Measurements from ENCODE around the gene HOXA13.

HOXA13 gene

DNA sequence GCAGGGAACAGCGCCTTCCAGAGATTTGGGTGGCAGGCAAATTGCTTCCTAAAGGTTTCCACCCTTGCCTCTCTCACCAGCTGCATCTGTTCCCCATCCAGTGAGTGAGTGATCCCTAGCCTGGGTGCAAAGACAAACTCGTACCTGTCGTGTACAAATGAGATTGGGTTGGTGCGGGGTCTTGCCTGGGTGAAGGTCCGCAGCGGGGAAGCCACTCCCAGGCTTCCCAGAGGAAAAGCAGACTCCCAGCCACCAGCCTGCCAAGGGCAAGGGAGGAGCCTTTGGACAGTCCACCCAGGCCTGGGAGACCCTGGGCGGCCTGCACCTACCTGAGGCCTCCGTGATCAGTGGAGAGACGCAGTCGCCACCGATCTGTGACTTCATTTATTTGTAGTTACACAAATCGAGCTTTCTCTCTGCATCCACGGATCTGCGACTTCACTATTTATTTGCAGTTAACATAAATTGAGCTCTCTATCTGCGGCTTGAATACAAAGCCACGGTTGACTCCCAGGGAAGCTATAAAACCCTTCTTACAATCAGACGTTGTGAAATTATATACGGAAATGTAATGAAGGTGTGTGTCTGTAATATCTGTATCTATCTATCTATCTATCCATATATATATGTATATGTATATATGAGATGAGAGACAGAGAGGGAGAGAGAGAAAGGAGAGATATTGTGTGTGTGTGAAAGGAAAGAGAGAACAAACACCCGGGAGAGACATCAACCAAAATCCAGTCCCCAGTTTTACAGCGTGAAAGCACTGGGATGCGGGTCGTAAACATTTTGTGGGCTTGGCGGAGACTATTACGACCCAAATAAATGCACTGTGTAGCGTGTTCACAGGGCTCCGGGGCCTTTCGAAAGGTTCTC lies 40.4 kb downstream of the HOXA13 start:
- DNase-seq (ENCODE audit: low read depth in 2 of 2) = no peak

GRCh38 chr7:27158436-27159265 lies 41.2 kb downstream of the HOXA13 start:
- no peak for DNase-seq (ENCODE audit: low read depth in 2 of 2)

GRCh38 chr7:27157702-27158431 lies 42.0 kb downstream of the HOXA13 start:
- DNase-seq (ENCODE audit: low read depth in 2 of 2) = no peak

DNA sequence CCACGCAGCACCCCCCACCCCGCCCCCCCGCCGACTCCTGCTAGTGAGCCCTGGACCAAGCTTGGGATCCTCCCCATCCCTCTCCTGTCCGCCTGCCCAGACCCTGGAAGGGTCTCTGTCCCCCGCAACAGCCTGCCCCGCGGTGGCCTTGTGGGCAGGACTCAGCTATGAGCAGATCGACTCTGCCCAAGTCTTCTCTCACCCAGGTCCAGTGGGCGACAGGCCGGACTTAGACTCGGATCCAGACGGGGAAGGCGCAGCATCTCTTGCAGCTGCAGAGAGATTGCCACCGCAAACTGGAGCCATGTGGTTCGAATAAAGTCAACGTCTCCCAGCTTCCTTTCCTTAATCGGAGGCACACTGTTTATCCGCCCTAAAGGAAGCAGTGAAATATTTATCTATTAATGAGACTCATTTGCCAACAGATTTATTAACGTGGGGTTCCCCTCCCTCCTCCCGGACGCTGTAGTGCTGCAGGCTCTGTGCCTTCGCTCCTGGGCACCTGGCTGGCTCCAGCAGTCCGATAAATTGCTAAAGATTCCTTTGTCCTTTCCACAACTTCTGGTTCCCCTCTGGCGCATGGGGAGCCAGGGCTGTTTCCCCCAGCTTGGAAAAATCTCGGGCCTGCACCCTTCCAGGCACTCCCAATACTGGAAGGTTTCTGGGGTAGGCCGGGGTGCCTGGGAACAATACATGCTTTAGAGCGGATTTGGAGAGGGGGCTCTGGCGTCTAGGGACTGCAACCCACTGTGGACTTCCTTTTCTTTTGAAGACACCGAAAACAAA lies 42.8 kb downstream of the HOXA13 start:
- DNase-seq (ENCODE audit: low read depth in 2 of 2) = no peak

- no peak for DNase-seq (ENCODE audit: low read depth in 2 of 2)
Observed at GRCh38 chr7:27156508-27156898, 43.4 kb downstream of the HOXA13 start, which contains the start of gene HOXA7. HOXA7 (minus strand) TSS chr7:27156675; CDS start chr7:27156545, 130 bp downstream.

DNA sequence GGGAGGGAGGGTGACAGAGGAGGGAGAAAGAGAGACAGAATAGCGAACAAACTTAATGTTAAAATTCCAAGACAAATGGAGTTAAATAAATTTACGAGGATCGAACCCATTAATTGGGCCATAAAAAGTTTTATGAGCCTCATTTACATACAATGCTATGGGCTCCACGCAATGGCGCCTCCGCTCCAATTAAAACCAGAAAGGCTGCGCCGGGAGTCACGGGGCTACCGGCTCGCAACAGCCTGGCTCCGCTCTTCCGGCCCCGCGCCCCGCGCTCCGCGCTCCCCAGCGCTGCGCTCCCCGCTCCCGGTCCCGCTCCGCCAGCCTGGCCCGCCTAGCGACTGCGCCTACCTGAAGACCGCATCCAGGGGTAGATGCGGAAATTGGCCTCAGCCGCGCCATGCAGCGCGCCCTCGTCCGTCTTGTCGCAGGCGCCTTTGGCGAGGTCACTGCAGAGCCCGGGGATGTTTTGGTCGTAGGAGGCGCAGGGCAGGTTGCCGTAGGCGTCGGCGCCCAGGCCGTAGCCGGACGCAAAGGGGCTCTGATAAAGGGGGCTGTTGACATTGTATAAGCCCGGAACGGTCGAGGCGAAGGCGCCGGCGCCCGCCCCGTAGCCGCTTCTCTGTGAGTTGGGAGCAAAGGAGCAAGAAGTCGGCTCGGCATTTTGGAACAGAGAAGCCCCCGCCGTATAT lies 43.9 kb downstream of the HOXA13 start:
- no peak for DNase-seq (ENCODE audit: low read depth in 2 of 2)

- no peak for DNase-seq (ENCODE audit: low read depth in 2 of 2)
Observed at GRCh38 chr7:27154901-27155815, 44.7 kb downstream of the HOXA13 start.

- no peak for DNase-seq (ENCODE audit: low read depth in 2 of 2)
Observed at GRCh38 chr7:27154369-27154768, 45.5 kb downstream of the HOXA13 start.

- no peak for DNase-seq (ENCODE audit: low read depth in 2 of 2)
Observed at GRCh38 chr7:27153526-27153925, 46.4 kb downstream of the HOXA13 start.

GRCh38 chr7:27152816-27153442 lies 47.0 kb downstream of the HOXA13 start:
- no peak for DNase-seq (ENCODE audit: low read depth in 2 of 2)

GRCh38 chr7:27151931-27152815 lies 47.7 kb downstream of the HOXA13 start, which contains the start of gene HOXA3:
HOXA3 (minus strand) TSS chr7:27152583; CDS start chr7:27110640, 41,943 bp downstream.
- no peak for DNase-seq (ENCODE audit: low read depth in 2 of 2)

GRCh38 chr7:27151341-27151930 lies 48.5 kb downstream of the HOXA13 start:
- no peak for DNase-seq (ENCODE audit: low read depth in 2 of 2)

GRCh38 chr7:27150568-27151340 lies 49.1 kb downstream of the HOXA13 start:
- peak; percentile 49 to 59 for DNase-seq (ENCODE audit: low read depth in 2 of 2)

DNA sequence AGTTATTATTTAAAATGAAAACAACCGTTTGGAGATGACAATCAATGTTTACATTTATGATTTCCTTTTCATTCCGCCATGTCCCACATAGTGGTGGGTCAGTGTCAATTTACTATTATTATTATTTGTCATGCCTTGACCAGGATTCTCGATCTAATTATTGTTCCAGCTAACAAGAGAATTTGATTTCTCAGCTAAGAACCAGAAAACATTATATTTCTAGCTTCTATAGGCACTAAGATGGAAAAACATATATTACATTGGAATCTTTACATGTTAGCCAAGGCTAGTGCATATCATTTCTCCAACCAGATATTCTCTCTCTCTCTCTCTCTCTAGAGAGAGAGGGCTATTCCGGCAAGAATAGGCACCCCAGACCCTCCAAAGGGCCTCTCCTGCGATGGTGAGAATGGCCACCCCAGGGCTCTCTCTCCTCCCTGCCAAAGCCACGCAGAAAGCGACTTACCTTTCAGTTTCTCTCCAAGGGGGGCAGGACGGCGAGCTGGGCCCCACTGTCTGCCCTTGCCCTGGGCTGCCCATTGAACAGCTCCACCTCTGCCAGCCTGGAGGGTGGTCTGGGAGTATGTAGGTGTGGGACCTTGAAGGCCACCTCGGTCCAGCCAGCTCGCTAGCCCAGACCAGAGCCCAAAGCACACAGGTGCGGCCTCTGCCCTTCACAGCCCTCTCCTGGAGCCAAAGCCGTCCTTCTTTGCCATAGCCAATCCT lies 49.9 kb downstream of the HOXA13 start:
- no peak for DNase-seq (ENCODE audit: low read depth in 2 of 2)

- DNase-seq (ENCODE audit: low read depth in 2 of 2) = no peak
Observed at GRCh38 chr7:27148756-27149641, 50.9 kb downstream of the HOXA13 start.

All from stimulated activated CD4-positive, alpha-beta T cell treated with anti-CD3 and anti-CD28 coated beads, Interleukin-4, amount 100 ng/mL, for 48 hours (primary cell).